ENCODE measurements around the gene TRIOBP. TPM values are rescaled to one million over a fixed set of nuclear protein-coding genes. Genes with fewer than 3 reads are reported as not detected.

Gene TRIOBP
- total and polyA plus RNA-seq, 2 of the 13 experiments (the other 11 are each of a cell fraction or from before 2014, with no cell fraction given): 6.1 to 15.4 TPM

GRCh38 chr22:37760152-37760551 is 63.3 kb downstream of the TRIOBP start:
- Histone ChIP-seq H3K4me1 (ENCODE audit: insufficient read depth, low read length) (peaks cover 51% of the 10 kb centered on the region), H3K4me3 (replicated peaks in 1 of 3; ENCODE audit: insufficient read depth in 1 of 3, low read depth in 2 of 3, low read length in 3 of 3) (no peak overlapping the region), H3K27ac (ENCODE audit: extremely low read length, insufficient read depth, low read length) (peak overlapping the region; percentile 38), H3K79me2 (ENCODE audit: insufficient read depth, low read length) (no peaks in the 10 kb centered on the region), H2AFZ (ENCODE audit: low read length) (no peak overlapping the region), H3K9ac (ENCODE audit: insufficient read depth, low read depth, low read length) (no peak overlapping the region), H3K27me3 (ENCODE audit: control insufficient read depth in 1 of 2, insufficient read depth in 2 of 2, low read length in 2 of 2) (no peaks in the 10 kb centered on the region), H3K36me3 (replicated peaks in 1 of 2; ENCODE audit: control insufficient read depth in 1 of 2, insufficient read depth in 2 of 2, low read length in 2 of 2) (peaks cover 0 to 44% of the 10 kb centered on the region in 2 experiments; a peak in 3 of 5 replicates), H3K9me3 (ENCODE audit: low read length) (no peaks in the 10 kb centered on the region), H3K4me2 (ENCODE audit: low read depth, low read length) (peak overlapping the region; percentile 36; the same call in 1 of the 2 replicates), H4K20me1 (ENCODE audit: insufficient read depth, low read length) (no peaks in the 10 kb centered on the region)
- DNase-seq (ENCODE audit: low spot score) (peak; percentile 86), FAIRE-seq (peak; percentile 92), ATAC-seq (peak; percentile 87)
- WGBS (ENCODE audit: low lambda C conversion rate): 7% methylated on average over 3 of the region's 3 CpGs
- intact Hi-C loops (cut with micrococcal nuclease; ENCODE audit: unreplicated experiment) (no loop called here), in situ Hi-C loops (cut with HindIII; ENCODE audit: extremely low pct_ligation_motif_present, low pct_unique_long_range_greater_than_20kb) (no loop called here)
- POLR2A ChIA-PET: no interaction called here
- BruUV-seq (replicated peaks): TSS peak; percentile 30
- CTCF ChIA-PET (ENCODE audit: low intra/inter-chr PET ratio, low total read pairs): no interaction called here
- TF ChIP-seq KLF16 (CRISPR knock-in tag; IDR thresholded peaks at IDR 0.05) (no peak), ZSCAN9 (CRISPR knock-in tag; IDR thresholded peaks at IDR 0.05; ENCODE audit: borderline replicate concordance) (0 out of 2 replicates have a peak, but pooled peaks have one; percentile 36), ZNF546 (CRISPR knock-in tag; conservative IDR thresholded peaks at IDR 0.05) (no peak), MTF2 (CRISPR knock-in tag; IDR thresholded peaks at IDR 0.05; ENCODE audit: borderline replicate concordance) (no peak), SOX13 (IDR thresholded peaks at IDR 0.05) (no peak), SOX13 (CRISPR knock-in tag; conservative IDR thresholded peaks at IDR 0.05 in 1 of 2, IDR thresholded peaks at IDR 0.05 in 1 of 2) (peak in 1 of 2 experiments; percentile 84; a peak in 2 of 4 replicates), ZNF605 (CRISPR knock-in tag; IDR thresholded peaks at IDR 0.05) (no peak), ATRX (CRISPR knock-in tag; IDR thresholded peaks at IDR 0.05; ENCODE audit: borderline replicate concordance) (no peak), ZNF138 (CRISPR knock-in tag; IDR thresholded peaks at IDR 0.05; ENCODE audit: low read depth) (no peak), HIVEP1 (CRISPR knock-in tag; IDR thresholded peaks at IDR 0.05) (no peak), HOXA3 (CRISPR knock-in tag; IDR thresholded peaks at IDR 0.05) (peak; percentile 28; the same call in 1 of the 2 replicates), ZKSCAN8 (CRISPR knock-in tag; IDR thresholded peaks at IDR 0.05; ENCODE audit: borderline replicate concordance) (peak; percentile 51; the same call in 1 of the 2 replicates), ZNF180 (CRISPR knock-in tag; IDR thresholded peaks at IDR 0.05; ENCODE audit: borderline replicate concordance, low read depth) (no peak), TEAD2 (CRISPR knock-in tag; IDR thresholded peaks at IDR 0.05) (no peak), IRF9 (CRISPR knock-in tag; IDR thresholded peaks at IDR 0.05; ENCODE audit: borderline replicate concordance) (no peak), FOXJ3 (CRISPR knock-in tag; IDR thresholded peaks at IDR 0.05; ENCODE audit: borderline replicate concordance) (peak; percentile 43; the same call in 1 of the 2 replicates), TBX3 (IDR thresholded peaks at IDR 0.05; ENCODE audit: borderline replicate concordance) (peak; percentile 51; the same call in 1 of the 2 replicates), SKIL (CRISPR knock-in tag; IDR thresholded peaks at IDR 0.05; ENCODE audit: borderline replicate concordance) (peak; percentile 66), POGK (CRISPR knock-in tag; conservative IDR thresholded peaks at IDR 0.05) (0 out of 2 replicates have a peak, but pooled peaks have one; percentile 45)
- TF ChIP-seq, protein P1, sequence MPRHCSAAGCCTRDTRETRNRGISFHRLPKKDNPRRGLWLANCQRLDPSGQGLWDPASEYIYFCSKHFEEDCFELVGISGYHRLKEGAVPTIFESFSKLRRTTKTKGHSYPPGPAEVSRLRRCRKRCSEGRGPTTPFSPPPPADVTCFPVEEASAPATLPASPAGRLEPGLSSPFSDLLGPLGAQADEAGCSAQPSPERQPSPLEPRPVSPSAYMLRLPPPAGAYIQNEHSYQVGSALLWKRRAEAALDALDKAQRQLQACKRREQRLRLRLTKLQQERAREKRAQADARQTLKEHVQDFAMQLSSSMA (CRISPR knock-in tag; IDR thresholded peaks at IDR 0.05): no peak
